Measurements from ENCODE around the gene ABCC5. TPM values are rescaled to one million over a fixed set of nuclear protein-coding genes. Genes with fewer than 3 reads are reported as not detected.

The ABCC5 gene
- total RNA-seq, 2 donors from 2014 or later, result 9.1 to 22.4 TPM

DNA sequence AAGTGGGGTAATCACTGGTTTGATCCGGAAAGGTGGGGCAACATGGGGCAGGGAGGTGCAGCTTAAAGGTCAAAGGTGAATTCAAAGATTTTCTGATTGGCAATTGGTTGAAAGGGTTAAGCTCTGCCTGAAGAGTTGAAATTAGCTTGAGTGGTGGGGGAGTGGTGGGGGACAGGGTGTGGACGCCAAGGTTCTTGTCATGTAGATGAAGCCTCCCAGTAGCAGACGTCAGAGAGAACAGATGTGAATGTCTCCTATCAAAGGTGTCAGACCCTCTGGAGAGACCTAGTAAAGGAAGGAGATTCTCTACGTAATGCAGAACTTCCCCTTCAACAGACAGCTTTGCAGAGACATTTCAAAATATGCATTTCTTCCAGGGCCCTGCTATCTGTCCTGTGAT, 62.8 kb downstream of the ABCC5 start:
- peak overlapping the region in 1 of 2 donors; percentile 29 for H3K27ac Mint-ChIP-seq
- no peaks in the 10 kb centered on the region for H3K9me3 Mint-ChIP-seq
- peaks cover 0 to 6% of the 10 kb centered on the region in 2 donors for H3K36me3 Mint-ChIP-seq
- no peak for DNase-seq (ENCODE audit: low spot score in 2 of 2)
- ATAC-seq, result no peak

DNA sequence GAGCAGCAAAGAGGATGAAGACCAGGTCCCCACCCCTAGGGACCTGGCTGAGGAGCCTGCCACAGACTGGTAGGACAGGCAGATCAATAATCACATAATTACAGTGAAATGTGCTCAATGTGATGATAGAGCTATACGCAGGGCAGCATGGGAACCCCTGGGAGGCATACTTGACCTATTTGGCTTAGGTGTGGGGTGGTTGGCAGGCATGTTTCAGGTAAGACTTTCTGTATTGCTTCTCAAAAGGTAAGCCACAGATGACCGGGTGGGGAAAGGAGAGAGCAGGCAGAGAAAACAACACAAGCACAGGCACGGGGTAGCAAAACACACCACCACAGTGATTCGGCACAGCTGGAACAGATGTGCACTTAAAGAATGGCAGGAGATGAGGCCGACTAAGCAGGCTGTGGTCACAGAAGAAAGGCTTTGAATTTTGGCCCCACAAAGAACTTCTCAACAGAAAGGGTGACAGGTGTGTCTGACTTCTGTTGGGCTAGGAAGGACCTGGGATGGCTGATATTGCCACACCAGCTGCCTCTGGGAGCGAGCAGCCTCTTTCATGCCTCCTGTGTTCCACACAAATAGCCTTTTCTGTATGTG, 64.1 kb downstream of the ABCC5 start:
- no peak for ATAC-seq
- no peak for DNase-seq (ENCODE audit: low spot score in 2 of 2)
- H3K27ac Mint-ChIP-seq, result no peak overlapping the region
- H3K36me3 Mint-ChIP-seq, result peaks cover 0 to 6% of the 10 kb centered on the region in 2 donors
- H3K9me3 Mint-ChIP-seq, result no peaks in the 10 kb centered on the region

DNA sequence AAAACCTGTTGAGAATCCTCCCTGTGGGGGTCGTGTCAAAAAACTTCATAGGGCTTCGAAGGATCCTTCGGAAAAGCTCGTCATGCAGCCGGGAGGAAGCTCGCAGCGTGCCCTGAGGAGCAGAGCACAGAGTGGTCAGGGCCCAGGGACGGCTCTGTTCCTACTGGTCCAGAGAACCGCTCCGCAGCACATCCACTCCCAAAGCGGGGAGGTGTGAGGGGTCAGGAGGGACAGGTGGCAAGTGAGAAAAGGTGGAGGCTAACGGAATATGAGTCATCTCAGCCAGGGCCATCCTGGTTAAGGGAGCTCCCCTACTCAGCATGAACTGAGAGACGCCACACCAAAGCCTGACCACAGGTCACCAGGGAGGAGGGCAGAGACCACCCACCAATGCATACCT, 66.2 kb downstream of the ABCC5 start:
- DNase-seq (ENCODE audit: low spot score in 2 of 2) (no peak), ATAC-seq (no peak)
- peaks cover 0 to 6% of the 10 kb centered on the region in 2 donors for H3K36me3 Mint-ChIP-seq
- H3K27ac Mint-ChIP-seq, result no peak overlapping the region
- H3K9me3 Mint-ChIP-seq, result no peaks in the 10 kb centered on the region

DNA sequence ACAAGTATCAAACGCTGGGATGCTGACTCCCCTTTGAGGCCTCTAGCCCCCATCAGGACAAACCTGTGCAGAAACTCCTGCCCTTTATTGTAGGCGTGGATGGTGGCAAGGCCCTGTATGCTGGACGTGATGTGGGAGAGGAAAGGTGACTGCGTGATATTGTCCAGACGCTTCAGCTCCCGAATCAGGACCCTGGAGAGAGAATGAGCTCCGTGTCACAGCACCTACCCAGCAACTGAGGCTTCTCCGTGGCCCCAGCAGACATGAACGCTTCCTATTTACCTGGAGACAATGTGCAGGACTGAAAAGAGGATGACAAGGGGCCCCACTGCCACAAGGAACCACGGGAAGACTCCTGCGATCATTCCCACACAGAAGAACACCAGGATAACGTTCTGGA, 68.0 kb downstream of the ABCC5 start:
- Mint-ChIP-seq H3K9me3 (no peaks in the 10 kb centered on the region), H3K36me3 (peaks cover 0 to 6% of the 10 kb centered on the region in 2 donors), H3K27ac (no peak overlapping the region)
- DNase-seq (ENCODE audit: low spot score in 2 of 2), result no peak
- no peak for ATAC-seq

DNA sequence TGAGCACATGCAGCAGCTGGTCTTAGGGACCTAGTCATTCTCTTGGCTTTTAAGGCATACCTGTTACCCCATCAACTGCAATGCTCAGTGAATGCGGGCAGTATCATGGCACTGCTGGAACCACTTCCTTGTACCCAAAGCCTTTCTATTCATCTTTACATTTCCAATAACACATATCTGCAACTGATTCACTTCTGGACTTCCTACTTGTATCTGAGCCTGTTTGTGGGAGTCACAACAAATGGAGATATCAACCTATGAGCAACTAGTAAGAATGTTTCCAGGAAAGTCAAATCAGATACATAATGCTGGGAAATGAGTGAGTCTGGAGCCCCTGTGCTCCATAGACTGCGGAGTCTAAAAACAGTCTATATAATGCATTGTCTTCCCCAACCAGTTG, 71.6 kb downstream of the ABCC5 start:
- no peak overlapping the region for H3K27ac Mint-ChIP-seq
- ATAC-seq, result no peak
- H3K36me3 Mint-ChIP-seq, result no peaks in the 10 kb centered on the region
- H3K9me3 Mint-ChIP-seq, result no peaks in the 10 kb centered on the region
- no peak for DNase-seq (ENCODE audit: low spot score in 2 of 2)

DNA sequence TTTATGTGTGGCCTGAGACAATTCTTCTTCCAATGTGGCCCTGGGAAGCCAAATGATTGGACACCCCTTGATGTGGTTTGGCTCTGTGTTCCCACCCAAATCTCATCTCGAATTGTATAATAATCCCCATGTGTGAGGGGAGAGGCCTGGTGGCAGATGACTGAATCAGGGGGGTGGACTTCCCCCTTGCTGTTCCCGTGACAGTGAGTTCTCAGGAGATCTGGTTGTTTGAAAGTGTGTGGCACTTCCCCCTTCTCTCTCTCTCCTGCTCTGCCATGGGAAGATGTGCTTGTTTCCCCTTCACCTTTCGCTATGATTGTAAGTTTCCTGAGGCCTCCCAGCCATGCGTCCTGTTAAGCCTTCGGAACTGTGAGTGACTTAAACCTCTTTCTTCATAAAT, 72.9 kb downstream of the ABCC5 start:
- no peak for DNase-seq (ENCODE audit: low spot score in 2 of 2)
- H3K36me3 Mint-ChIP-seq, result no peaks in the 10 kb centered on the region

DNA sequence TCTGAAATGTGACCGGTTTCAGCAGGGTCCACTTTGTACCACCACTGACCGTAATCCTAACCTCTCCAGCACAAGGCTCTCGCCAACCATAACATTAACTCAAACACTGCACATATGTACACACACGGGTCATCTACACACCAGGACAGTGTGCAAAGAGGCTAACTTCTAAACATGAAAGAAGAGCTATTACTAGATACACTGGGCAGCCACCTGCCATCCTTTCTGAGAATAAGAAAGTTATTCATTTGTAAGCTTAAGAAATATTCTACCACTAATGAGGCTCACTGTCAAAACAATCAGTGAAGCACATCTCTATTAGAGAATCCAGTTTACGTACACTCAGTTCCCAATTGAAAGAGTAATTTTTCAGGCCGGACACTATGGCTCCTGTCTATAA, 73.9 kb downstream of the ABCC5 start:
- ATAC-seq, result no peak

More for the DNA sequence above, 72.9 kb downstream of the ABCC5 start:
- Mint-ChIP-seq H3K27ac (peak overlapping the region in 1 of 2 donors; percentile 84), H3K9me3 (no peaks in the 10 kb centered on the region)
- no peak for ATAC-seq

DNA sequence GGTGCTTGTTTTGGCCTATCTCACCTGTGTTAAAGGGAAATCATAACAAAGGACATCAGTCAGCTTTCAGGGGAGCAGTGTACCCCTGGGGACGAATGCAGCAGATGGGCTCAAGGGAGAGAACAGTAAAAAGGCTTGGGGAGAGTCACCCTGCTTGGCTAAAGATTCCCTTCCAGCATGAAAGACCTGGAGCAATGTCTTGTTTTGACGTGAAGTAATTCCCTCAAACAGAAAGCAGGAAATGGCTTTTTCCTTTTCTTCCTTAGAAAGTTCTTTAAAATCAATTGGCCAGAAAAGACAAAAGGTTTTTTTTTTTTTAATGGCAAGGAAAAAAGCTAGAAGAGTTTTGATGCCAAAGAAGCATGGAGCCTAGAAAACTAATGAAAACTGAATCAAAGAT, 76.5 kb downstream of the ABCC5 start:
- no peak for DNase-seq (ENCODE audit: low spot score in 2 of 2)
- Mint-ChIP-seq H3K9me3 (no peaks in the 10 kb centered on the region), H3K27ac (no peak overlapping the region), H3K36me3 (no peaks in the 10 kb centered on the region)
- no peak for ATAC-seq

More for the DNA sequence above, 73.9 kb downstream of the ABCC5 start:
- Mint-ChIP-seq H3K36me3 (no peaks in the 10 kb centered on the region), H3K9me3 (no peaks in the 10 kb centered on the region), H3K27ac (peak overlapping the region in 1 of 2 donors; percentile 17)
- DNase-seq (ENCODE audit: low spot score in 2 of 2), result no peak

DNA sequence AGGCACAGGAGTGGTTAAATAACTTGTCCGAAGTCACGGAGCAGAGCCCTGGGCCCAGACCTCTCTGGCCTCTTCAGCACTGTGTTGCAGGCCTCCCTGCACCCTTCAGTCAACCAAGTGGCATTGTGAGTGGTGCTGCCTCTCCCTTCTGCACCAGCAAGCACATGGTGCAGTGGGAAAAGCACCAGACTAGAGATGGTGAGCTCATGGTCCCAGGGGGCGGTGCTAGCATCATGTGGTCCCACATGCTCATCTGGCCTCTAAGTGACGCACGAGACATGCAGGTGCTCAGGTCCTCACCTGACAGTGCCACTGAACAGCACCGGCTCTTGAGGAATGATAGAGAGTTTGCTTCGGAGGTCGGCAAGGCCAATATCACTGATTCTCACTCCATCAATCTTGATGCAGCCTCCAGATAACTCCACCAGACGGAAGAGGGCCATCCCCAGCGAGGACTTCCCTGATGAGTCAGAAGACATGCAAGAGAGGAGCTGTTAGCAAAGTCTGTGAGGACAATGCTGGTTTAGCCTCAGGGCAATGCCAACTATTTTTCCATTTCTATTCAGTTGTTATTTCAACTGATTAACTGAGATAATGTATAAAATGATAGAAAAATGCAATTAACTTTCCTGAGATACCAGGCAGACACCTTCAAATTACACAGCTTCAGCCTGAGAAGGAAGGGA, 79.9 kb downstream of the ABCC5 start:
- ATAC-seq, result no peak
- H3K27ac Mint-ChIP-seq, result no peak overlapping the region
- no peak for DNase-seq (ENCODE audit: low spot score in 2 of 2)
- peaks cover 0 to 4% of the 10 kb centered on the region in 2 donors for H3K36me3 Mint-ChIP-seq
- H3K9me3 Mint-ChIP-seq, result no peaks in the 10 kb centered on the region

DNA sequence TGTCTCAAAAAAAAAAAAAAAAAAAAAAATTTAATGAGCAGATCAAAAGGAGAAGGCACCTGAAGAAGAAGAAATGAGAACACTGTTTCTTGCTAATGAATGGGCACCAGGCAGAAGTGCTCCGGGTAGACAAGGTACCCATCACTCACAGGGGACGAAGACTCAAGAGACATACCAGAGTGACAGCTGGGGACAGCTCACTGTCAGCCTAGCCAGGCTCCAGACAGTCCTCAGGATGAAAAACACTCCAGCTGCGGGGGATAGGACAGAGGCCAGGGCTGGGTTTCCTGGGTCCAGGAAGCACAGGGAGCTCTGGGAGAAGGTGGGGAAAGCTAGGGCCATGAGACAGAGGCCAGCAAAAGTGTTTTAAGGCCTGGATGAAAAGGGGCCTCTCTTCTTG, 84.5 kb downstream of the ABCC5 start:
- no peak for DNase-seq (ENCODE audit: low spot score in 2 of 2)
- no peak for ATAC-seq
- Mint-ChIP-seq H3K9me3 (no peaks in the 10 kb centered on the region), H3K36me3 (peaks cover 0 to 4% of the 10 kb centered on the region in 2 donors), H3K27ac (no peak overlapping the region)

DNA sequence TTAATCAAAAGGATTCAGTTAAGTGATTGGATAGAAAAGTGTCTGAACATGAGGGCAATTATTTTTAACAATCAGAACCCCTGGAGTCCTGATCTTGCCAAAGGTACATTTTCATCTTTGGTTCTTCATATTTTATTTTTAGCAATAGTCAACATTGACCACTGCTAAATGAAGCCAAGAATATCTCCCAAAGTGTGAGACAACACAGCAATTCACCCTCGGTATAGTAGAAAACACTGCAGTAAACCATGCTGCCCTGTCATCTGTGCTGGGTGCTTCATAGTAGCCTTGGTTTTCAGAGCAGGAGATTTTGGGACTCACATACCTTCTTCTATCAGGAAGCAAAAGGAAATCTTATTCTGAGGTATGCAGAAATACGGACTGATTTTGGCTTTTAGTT, 85.8 kb downstream of the ABCC5 start:
- DNase-seq (ENCODE audit: low spot score in 2 of 2), result no peak
- no peak for ATAC-seq
- Mint-ChIP-seq H3K36me3 (peaks cover 0 to 4% of the 10 kb centered on the region in 2 donors), H3K9me3 (no peaks in the 10 kb centered on the region), H3K27ac (no peak overlapping the region)

DNA sequence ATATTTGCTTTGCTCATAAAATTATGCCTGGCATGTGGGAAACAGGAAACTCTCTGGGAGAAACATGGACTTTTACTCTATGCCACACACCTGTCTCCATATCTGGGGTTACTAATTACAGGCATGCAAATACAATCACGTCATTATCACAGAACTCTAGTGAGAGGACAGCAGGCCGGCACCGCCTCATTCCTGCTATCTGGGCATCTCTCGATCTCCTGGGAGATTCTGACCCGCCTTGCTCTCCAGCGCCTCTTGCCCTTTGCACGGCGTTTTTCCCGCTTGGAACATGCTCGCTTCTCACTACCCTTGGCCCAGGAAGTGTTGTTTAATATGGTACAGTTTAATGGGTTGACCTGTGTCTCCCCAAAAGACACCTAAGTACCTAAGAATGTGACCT, 87.6 kb downstream of the ABCC5 start:
- Mint-ChIP-seq H3K27ac (peak overlapping the region in 1 of 2 donors; percentile 15), H3K36me3 (no peaks in the 10 kb centered on the region), H3K9me3 (no peaks in the 10 kb centered on the region)
- DNase-seq (ENCODE audit: low spot score in 2 of 2) (no peak), ATAC-seq (no peak)

DNA sequence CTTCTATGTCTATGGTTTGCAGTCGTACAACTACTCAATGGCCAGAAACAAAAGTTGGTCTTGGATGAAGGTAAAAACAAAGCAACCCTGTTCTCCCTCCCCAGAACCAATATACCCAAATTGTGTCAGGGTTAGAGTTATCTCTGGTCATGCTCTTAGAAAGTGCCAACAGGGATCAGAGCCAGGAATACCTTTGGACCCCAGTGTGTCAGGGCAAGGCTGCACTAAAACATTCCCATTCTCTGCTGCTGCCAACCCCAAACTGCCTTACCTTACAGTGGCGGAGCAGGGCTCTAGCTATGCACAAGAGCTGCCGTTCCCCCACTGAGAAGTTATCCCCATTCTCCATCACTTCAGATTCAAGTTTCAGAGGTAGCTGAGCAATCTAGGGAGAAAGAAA, 90.6 kb downstream of the ABCC5 start:
- Mint-ChIP-seq H3K27ac (no peak overlapping the region), H3K36me3 (no peaks in the 10 kb centered on the region), H3K9me3 (no peaks in the 10 kb centered on the region)
- DNase-seq (ENCODE audit: low spot score in 2 of 2), result no peak
- ATAC-seq, result no peak

DNA sequence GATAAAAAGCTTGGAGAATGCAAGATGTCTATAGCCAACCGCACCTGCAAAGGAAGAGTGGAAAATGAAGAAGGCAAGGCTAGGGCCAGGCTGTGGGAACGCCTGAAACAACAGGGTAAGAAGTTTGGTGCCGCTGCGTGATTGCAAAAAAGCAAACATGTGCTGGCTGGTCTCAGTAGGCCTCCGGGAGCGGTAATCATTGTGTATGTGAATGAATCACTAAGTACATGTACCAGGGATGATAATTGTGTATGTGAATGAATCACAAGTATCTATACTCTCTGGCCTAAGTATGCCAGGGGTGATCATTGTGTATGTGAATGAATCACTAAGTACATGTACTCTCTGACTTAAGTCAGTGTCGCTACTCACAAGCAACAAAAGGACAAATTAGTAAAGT, 92.7 kb downstream of the ABCC5 start:
- peaks cover 0 to 2% of the 10 kb centered on the region in 2 donors for H3K36me3 Mint-ChIP-seq
- no peaks in the 10 kb centered on the region for H3K9me3 Mint-ChIP-seq
- DNase-seq (ENCODE audit: low spot score in 2 of 2) (no peak), ATAC-seq (peak; percentile 24 to 62)
- H3K27ac Mint-ChIP-seq, result no peak overlapping the region

DNA sequence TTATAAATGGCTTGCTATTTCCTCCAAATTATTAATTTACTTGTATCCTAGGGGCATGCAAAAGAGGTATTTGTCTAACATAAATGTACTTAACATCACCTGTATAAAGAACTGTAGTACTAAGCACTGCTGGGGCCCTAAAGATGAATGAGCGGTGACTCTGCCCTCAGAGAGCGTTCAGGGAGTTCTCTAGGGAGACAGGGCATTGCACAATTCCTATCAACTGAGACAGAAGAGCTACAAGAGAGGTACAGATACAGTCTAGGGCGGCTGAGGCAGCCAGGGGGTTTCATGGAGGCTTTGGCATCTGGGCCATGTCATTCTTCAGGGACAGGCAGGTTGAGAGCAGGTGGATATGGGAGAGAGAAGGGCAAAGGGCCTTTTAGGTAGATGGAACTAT, 93.1 kb downstream of the ABCC5 start:
- DNase-seq (ENCODE audit: low spot score in 2 of 2), result no peak
- Mint-ChIP-seq H3K9me3 (no peaks in the 10 kb centered on the region), H3K27ac (peak overlapping the region in 1 of 2 donors; percentile 22)

DNA sequence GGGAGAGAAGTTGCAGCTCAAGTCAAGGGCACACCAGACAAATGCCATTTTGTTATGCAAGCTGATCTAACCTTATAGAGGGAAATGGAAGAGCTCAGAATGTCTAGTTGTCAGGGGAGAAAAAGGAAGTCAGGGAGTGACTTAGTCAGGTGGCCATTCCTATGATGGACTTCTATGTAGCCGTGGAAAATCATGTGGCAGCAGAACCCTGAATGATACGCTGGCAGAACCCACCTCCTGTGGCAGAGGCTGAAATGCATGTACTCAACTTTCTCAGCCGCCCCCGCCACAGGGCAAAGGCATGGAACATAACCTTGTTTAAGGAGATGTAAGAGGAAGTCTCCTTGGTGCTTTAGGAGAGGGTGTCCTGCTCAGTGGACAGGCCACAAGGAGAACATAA, 95.3 kb downstream of the ABCC5 start:
- ATAC-seq, result no peak
- Mint-ChIP-seq H3K36me3 (peaks cover 0 to 6% of the 10 kb centered on the region in 2 donors), H3K9me3 (no peaks in the 10 kb centered on the region), H3K27ac (no peak overlapping the region)
- no peak for DNase-seq (ENCODE audit: low spot score in 2 of 2)

More for the DNA sequence above, 93.1 kb downstream of the ABCC5 start:
- peaks cover 0 to 6% of the 10 kb centered on the region in 2 donors for H3K36me3 Mint-ChIP-seq
- ATAC-seq, result no peak

DNA sequence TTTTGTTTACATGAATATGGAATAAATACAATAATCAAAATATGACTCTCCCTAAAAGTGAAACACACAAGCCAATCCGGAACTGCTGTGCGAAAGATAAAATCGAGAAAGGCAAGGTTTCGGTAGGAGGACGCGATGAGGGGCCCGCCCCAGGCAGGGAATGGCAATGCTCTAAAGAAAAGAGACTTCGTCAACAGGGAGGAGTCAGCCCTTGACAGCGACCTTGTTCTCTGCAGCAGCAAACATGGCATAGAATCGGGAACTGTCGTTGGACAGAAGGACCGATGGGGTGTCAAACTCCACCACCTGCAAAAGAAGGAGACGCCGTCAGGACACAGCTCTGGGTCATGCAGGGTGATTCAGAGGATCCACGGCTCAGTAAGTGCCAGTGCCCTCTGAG, 96.6 kb downstream of the ABCC5 start:
- Mint-ChIP-seq H3K36me3 (peaks cover 0 to 6% of the 10 kb centered on the region in 2 donors), H3K27ac (no peak overlapping the region), H3K9me3 (no peaks in the 10 kb centered on the region)
- no peak for DNase-seq (ENCODE audit: low spot score in 2 of 2)
- no peak for ATAC-seq

DNA sequence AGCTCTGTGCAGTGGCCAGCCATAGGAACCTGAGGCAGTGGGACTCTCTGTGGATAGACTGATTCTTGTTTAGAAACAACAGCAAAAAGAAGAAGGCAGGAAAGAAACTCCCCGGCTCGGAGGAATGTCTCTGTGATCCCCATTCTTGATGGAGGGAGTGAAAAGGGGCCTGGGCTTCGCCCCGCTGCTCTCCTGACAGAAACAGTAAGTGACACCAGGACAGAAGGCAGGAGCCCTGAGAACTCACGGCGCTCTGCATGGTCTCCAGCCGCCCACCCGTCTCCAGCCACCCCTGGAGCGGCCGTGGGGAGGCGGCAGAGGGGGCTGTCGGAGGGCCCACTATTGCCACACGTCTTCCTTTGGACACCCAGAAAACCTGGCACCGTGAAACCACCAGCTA, 97.3 kb downstream of the ABCC5 start:
- Mint-ChIP-seq H3K27ac (no peak overlapping the region), H3K9me3 (no peaks in the 10 kb centered on the region), H3K36me3 (peaks cover 0 to 6% of the 10 kb centered on the region in 2 donors)
- no peak for DNase-seq (ENCODE audit: low spot score in 2 of 2)
- ATAC-seq, result no peak

Measured in activated naive CD4-positive, alpha-beta T cell treated with anti-CD3 and anti-CD28 coated beads, Interleukin-2, amount 50 U/mL, for 72 hours (primary cell).